ENCODE measurements around the gene GNAT3.

- TF ChIP-seq, protein P1, sequence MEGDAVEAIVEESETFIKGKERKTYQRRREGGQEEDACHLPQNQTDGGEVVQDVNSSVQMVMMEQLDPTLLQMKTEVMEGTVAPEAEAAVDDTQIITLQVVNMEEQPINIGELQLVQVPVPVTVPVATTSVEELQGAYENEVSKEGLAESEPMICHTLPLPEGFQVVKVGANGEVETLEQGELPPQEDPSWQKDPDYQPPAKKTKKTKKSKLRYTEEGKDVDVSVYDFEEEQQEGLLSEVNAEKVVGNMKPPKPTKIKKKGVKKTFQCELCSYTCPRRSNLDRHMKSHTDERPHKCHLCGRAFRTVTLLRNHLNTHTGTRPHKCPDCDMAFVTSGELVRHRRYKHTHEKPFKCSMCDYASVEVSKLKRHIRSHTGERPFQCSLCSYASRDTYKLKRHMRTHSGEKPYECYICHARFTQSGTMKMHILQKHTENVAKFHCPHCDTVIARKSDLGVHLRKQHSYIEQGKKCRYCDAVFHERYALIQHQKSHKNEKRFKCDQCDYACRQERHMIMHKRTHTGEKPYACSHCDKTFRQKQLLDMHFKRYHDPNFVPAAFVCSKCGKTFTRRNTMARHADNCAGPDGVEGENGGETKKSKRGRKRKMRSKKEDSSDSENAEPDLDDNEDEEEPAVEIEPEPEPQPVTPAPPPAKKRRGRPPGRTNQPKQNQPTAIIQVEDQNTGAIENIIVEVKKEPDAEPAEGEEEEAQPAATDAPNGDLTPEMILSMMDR (IDR thresholded peaks at IDR 0.05; ENCODE audit: poor library complexity), result no peak
- TF ChIP-seq EZH2 (IDR thresholded peaks at IDR 0.05; ENCODE audit: borderline replicate concordance), result no peak
These were observed 38.1 kb downstream of the GNAT3 start for GRCh38 chr7:80473751-80474150.
